Ascending aorta (tissue), 2 donors: ENCODE data around the gene LDLRAD4. TPM values are rescaled to one million over a fixed set of nuclear protein-coding genes. Genes with fewer than 3 reads are reported as not detected.
A peak's percentile ranks its signal among the peaks of the same experiment; 100 is the strongest.

Source experiments
- DNase-seq, 2 donors: peaks; one replicate each; pipeline ENCODE4 v3.0.0-alpha.2; 2019; ENCODE audit warnings: low spot score in 2 of 2
- H3K27ac ChIP-seq, 2 donors: fragments of 200-600 bp; sonication (generic); one replicate each; pipeline ENCODE4 v1.5.1; 2016 to 2017; ENCODE audit warnings: mild to moderate bottlenecking in 1 of 2
- H3K27me3 ChIP-seq: fragments of 200-600 bp; sonication (generic); one replicate; pipeline ENCODE4 v1.5.1; 2017
- H3K36me3 ChIP-seq, 2 donors: fragments of 200-600 bp; sonication (generic); one replicate each; pipeline ENCODE4 v1.5.1; 2016
- H3K4me1 ChIP-seq, 2 donors: fragments of 200-600 bp; sonication (generic); one replicate each; pipeline ENCODE4 v1.5.1; 2016 to 2017; ENCODE audit warnings: mild to moderate bottlenecking in 1 of 2
- H3K4me3 ChIP-seq, 2 donors: fragments of 200-600 bp; sonication (generic); one replicate each; pipeline ENCODE4 v1.5.1; 2016 to 2017; ENCODE audit warnings: mild to moderate bottlenecking in 1 of 2
- H3K9me3 ChIP-seq, 2 donors: fragments of 200-600 bp; sonication (generic); one replicate each; pipeline ENCODE4 v1.5.1; 2016
- intact Hi-C: fragments of 100-400 bp; cut with DNase I; formaldehyde crosslinking; loops from one replicate; pipeline ENCODE4 v1.15.1; 2023
- total RNA-seq: library from RNA; depleted of rRNA; stranded (reverse); fragments of >200 nt; gene quantifications from one replicate; pipeline ENCODE4 v1.1.0, GENCODE V29; 2016
- TF ChIP-seq, protein P1 (sequence below), 3 experiments: fragments of 200-600 bp in 2 of 3; fragments of 450-650 bp in 1 of 3; sonication (generic) in 2 of 3; IDR thresholded peaks; one replicate each; pipeline ENCODE4 v1.5.1; 2016 to 2019; ENCODE audit warnings: antibody characterized with exemption in 3 of 3, mild to moderate bottlenecking in 1 of 3, moderate library complexity in 1 of 3

The LDLRAD4 gene
- total RNA-seq, 1 donor from 2014 or later, result 21.0 TPM

DNA sequence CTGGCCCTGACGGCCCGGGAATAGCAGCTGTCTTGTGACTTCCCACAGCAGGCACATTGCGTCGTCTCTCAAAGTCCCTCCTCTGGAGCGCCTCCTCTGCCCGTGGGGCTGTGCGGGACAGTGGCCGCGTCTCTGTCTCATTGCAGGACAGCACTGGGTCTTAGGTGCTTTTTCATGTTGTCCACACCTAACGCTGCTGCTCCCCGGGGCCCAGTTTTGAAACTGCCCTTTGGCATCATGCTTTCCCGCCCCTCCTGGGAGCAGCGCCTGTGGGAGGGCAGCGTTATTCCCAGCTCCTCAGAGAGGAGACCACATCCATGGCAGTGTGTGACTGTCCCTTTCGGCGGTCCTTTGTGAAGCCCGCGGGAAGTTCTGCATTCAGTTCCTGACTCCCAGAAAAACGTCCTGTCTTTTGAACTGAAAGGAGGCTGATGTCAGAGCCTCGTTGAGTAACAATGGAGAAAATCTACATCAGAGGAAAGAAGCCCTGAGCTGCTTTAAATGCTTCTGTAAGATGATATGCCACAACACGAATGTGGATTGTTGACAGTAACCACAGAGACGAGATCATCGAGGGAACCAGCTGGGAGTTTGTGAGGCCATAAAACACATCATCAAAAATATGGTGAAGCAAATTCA is 281.8 kb downstream of the LDLRAD4 start:
- DNase-seq, result peak in 1 of 2 donors; percentile 79
- Histone ChIP-seq H3K4me1 (peaks cover 8 to 45% of the 10 kb centered on the region in 2 donors), H3K27me3 (no peaks in the 10 kb centered on the region), H3K36me3 (peaks cover 11 to 13% of the 10 kb centered on the region in 2 donors), H3K4me3 (peak overlapping the region in 1 of 2 donors; percentile 48), H3K27ac (peak overlapping the region; percentile 90 to 91), H3K9me3 (no peaks in the 10 kb centered on the region)
- TF ChIP-seq, protein P1, sequence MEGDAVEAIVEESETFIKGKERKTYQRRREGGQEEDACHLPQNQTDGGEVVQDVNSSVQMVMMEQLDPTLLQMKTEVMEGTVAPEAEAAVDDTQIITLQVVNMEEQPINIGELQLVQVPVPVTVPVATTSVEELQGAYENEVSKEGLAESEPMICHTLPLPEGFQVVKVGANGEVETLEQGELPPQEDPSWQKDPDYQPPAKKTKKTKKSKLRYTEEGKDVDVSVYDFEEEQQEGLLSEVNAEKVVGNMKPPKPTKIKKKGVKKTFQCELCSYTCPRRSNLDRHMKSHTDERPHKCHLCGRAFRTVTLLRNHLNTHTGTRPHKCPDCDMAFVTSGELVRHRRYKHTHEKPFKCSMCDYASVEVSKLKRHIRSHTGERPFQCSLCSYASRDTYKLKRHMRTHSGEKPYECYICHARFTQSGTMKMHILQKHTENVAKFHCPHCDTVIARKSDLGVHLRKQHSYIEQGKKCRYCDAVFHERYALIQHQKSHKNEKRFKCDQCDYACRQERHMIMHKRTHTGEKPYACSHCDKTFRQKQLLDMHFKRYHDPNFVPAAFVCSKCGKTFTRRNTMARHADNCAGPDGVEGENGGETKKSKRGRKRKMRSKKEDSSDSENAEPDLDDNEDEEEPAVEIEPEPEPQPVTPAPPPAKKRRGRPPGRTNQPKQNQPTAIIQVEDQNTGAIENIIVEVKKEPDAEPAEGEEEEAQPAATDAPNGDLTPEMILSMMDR (IDR thresholded peaks at IDR 0.05), result no peak
- intact Hi-C loops, result loop anchor here (2.0 to 10.0 kb wide), 5 partner anchors 48 to 1216 kb away; no protein-coding TSS in a partner anchor

DNA sequence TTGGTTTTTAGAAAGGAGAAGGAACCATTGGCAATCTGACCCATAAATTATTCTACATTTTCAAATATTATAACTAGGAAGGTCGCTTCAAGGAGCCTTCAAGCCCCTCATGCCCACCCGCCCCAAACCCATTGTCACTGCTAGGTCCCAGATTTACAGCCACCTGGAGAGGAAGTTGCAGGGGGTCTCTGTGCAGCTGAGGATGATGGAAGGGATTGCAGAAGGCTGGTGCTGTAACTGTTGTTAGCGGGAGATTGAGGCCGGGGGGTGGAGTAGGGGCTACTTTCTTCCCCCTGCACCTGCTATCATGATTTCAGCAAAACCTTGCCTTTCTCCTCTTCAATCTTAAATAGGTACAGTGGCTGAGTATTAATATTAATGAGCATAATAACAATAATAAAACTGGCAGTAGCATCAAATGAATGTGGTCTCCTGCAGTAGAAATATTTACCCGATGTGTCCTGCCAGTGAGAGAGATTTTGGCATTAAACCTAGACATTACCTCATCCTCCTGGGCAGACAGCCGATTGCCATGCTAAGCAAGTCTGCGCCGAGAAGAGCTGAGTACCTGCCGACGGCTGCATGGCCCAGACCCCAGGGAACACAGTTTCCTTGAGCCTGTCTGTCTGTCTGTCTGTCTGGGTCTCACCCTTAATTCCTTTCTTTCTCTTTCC is 282.4 kb downstream of the LDLRAD4 start:
- peak in 1 of 2 donors; percentile 89 for DNase-seq
- Histone ChIP-seq H3K27ac (peak overlapping the region; percentile 90 to 91), H3K4me3 (peak overlapping the region; percentile 31 to 55), H3K4me1 (peaks cover 8 to 39% of the 10 kb centered on the region in 2 donors), H3K36me3 (peaks cover 11 to 13% of the 10 kb centered on the region in 2 donors), H3K27me3 (no peaks in the 10 kb centered on the region), H3K9me3 (no peaks in the 10 kb centered on the region)
- intact Hi-C loops, result loop anchor here (2.0 to 10.0 kb wide), 5 partner anchors 48 to 1216 kb away; no protein-coding TSS in a partner anchor
- TF ChIP-seq, protein P1 (IDR thresholded peaks at IDR 0.05), result no peak

DNA sequence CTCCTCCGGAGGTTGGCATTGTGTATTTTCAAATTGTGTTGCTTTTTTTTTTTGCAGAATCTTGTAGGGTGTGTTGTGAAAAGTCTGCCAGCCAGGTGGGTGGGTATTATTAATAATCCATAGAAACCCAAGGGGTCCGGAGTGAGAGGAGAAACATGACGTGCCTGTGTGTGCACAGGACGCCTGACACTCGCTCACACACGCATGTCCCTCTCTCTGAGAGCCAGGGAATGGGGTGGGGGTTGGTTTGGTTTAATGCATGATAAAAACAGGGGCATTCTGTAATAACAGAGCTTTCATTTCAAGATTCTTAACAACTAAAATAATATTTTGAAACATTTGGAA is 283.0 kb downstream of the LDLRAD4 start:
- H3K4me3 ChIP-seq, result peak overlapping the region; percentile 31 to 55

DNA sequence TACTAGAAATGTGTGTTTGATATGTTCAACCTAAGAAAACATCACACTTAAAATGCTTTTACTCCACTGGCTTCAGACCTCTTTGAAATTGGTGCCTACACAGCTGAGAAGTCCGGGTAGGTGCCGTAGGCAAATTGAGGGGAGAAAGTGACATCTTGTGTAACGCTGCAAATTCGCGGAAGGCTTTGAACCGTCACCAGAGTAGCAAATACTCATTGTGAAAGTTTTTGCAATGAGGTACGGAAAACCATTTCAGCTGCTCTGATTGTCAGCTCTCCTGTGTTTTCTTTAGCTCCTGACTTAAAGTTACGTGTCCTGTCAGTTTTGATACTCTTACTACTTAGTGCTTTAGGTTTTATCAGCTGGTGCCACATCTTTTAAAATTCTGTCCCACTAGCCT is 283.3 kb downstream of the LDLRAD4 start:
- peak in 1 of 2 donors; percentile 72 for DNase-seq
- intact Hi-C loops, result loop anchor here (2.0 to 10.0 kb wide), 7 partner anchors 29 to 1217 kb away; no protein-coding TSS in a partner anchor
- peak overlapping the region; percentile 90 to 91 for H3K27ac ChIP-seq
- H3K27me3 ChIP-seq, result no peaks in the 10 kb centered on the region
- peaks cover 8 to 37% of the 10 kb centered on the region in 2 donors for H3K4me1 ChIP-seq
- TF ChIP-seq, protein P1 (IDR thresholded peaks at IDR 0.05), result no peak
- H3K36me3 ChIP-seq, result peaks cover 11 to 13% of the 10 kb centered on the region in 2 donors
- H3K9me3 ChIP-seq, result no peaks in the 10 kb centered on the region
- peak overlapping the region; percentile 32 to 55 for H3K4me3 ChIP-seq

More for the DNA sequence above, 283.0 kb downstream of the LDLRAD4 start:
- Histone ChIP-seq H3K4me1 (peaks cover 8 to 37% of the 10 kb centered on the region in 2 donors), H3K27ac (peak overlapping the region; percentile 90 to 91), H3K36me3 (peaks cover 11 to 13% of the 10 kb centered on the region in 2 donors), H3K9me3 (no peaks in the 10 kb centered on the region), H3K27me3 (no peaks in the 10 kb centered on the region)
- DNase-seq, result no peak
- TF ChIP-seq, protein P1 (IDR thresholded peaks at IDR 0.05), result no peak
- intact Hi-C loops, result loop anchor here (2.0 to 10.0 kb wide), 5 partner anchors 49 to 1217 kb away; no protein-coding TSS in a partner anchor

DNA sequence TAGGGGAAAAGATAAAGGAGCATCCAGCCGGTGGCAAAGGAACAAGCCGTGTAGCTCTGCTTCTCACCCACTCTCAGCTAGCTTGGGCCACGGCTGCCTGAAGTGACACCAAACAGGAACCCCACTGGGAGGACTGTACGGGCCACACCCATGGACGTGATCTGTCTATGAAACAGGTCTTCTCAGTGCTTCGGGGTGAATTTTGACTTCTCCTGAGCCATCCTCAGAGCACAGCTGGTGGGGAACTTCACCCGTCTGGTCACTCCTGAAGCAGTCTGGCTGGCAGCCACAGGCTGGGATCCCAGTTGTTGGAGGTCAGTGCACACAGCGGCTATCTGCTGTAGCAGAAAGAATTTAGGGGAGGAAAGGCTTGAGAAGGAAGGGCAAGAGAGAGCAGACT is 284.0 kb downstream of the LDLRAD4 start:
- Histone ChIP-seq H3K27me3 (no peaks in the 10 kb centered on the region), H3K4me3 (peak overlapping the region; percentile 32 to 55), H3K36me3 (peaks cover 11 to 13% of the 10 kb centered on the region in 2 donors), H3K27ac (peak overlapping the region; percentile 90 to 91), H3K4me1 (peaks cover 8 to 37% of the 10 kb centered on the region in 2 donors), H3K9me3 (no peaks in the 10 kb centered on the region)
- DNase-seq, result peak in 1 of 2 donors; percentile 74
- TF ChIP-seq, protein P1 (IDR thresholded peaks at IDR 0.05), result no peak
- intact Hi-C loops, result loop anchor here (2.0 to 10.0 kb wide), 5 partner anchors 28 to 1218 kb away; no protein-coding TSS in a partner anchor
